Measurements from ENCODE around the gene LCE7A.

Gene LCE7A

GRCh38 chr1:152884966-152885624 lies 25.3 kb downstream of the LCE7A start:
- DNase-seq (ENCODE audit: low read depth in 2 of 2): no peak
- TF ChIP-seq CTCF (IDR thresholded peaks at IDR 0.05; ENCODE audit: low read depth, low read length): no peak
- no peak overlapping the region for H3K4me3 ChIP-seq (replicated peaks in 1 of 2; ENCODE audit: low read depth in 2 of 2, low read length in 2 of 2)

GRCh38 chr1:152886085-152886484 lies 26.3 kb downstream of the LCE7A start:
- H3K4me3 ChIP-seq (replicated peaks in 1 of 2; ENCODE audit: low read depth in 2 of 2, low read length in 2 of 2): no peak overlapping the region
- DNase-seq (ENCODE audit: low read depth in 2 of 2): no peak
- no peak for TF ChIP-seq CTCF (IDR thresholded peaks at IDR 0.05; ENCODE audit: low read depth, low read length)

GRCh38 chr1:152886758-152887409 lies 27.1 kb downstream of the LCE7A start:
- no peak for TF ChIP-seq CTCF (IDR thresholded peaks at IDR 0.05; ENCODE audit: low read depth, low read length)
- DNase-seq (ENCODE audit: low read depth in 2 of 2): no peak
- H3K4me3 ChIP-seq (replicated peaks in 1 of 2; ENCODE audit: low read depth in 2 of 2, low read length in 2 of 2): no peak overlapping the region

GRCh38 chr1:152888126-152888525 lies 28.3 kb downstream of the LCE7A start:
- DNase-seq (ENCODE audit: low read depth in 2 of 2): no peak
- no peak overlapping the region for H3K4me3 ChIP-seq (replicated peaks in 1 of 2; ENCODE audit: low read depth in 2 of 2, low read length in 2 of 2)
- TF ChIP-seq CTCF (IDR thresholded peaks at IDR 0.05; ENCODE audit: low read depth, low read length): no peak

- no peak overlapping the region for H3K4me3 ChIP-seq (replicated peaks in 1 of 2; ENCODE audit: low read depth in 2 of 2, low read length in 2 of 2)
- DNase-seq (ENCODE audit: low read depth in 2 of 2): no peak
- no peak for TF ChIP-seq CTCF (IDR thresholded peaks at IDR 0.05; ENCODE audit: low read depth, low read length)
Measured at GRCh38 chr1:152899027-152899426, 39.2 kb downstream of the LCE7A start.

- TF ChIP-seq CTCF (IDR thresholded peaks at IDR 0.05; ENCODE audit: low read depth, low read length): no peak
- H3K4me3 ChIP-seq (replicated peaks in 1 of 2; ENCODE audit: low read depth in 2 of 2, low read length in 2 of 2): no peak overlapping the region
Measured at GRCh38 chr1:152899883-152900282, 40.1 kb downstream of the LCE7A start.

More at GRCh38 chr1:152899883-152900282, 40.1 kb downstream of the LCE7A start:
- no peak for DNase-seq (ENCODE audit: low read depth in 2 of 2)
